Karpas-422 (cell line): ENCODE results near the gene NGEF. TPM values are rescaled to one million over a fixed set of nuclear protein-coding genes. Genes with fewer than 3 reads are reported as not detected.

Experiments
- DNase-seq: peaks from one replicate; pipeline ENCODE4 v3.0.0-alpha.2; 2015
- H2AFZ ChIP-seq: fragments of 200-600 bp; sonication (generic); 2 replicates; pipeline ENCODE4 v1.6.1; 2014; ENCODE audit warnings: antibody characterized with exemption, low read length, mixed read lengths
- H3K27ac ChIP-seq: fragments of 200-600 bp; sonication (generic); 2 replicates; pipeline ENCODE4 v1.5.1; 2014; ENCODE audit warnings: mild to moderate bottlenecking, low read length, moderate library complexity
- H3K27me3 ChIP-seq: fragments of 200-600 bp; sonication (generic); 2 replicates; pipeline ENCODE4 v1.6.1; 2014; ENCODE audit warnings: low read length, mixed read lengths
- H3K36me3 ChIP-seq: fragments of 200-600 bp; sonication (generic); 2 replicates; pipeline ENCODE4 v1.6.1; 2014; ENCODE audit warnings: low read length, mixed read lengths; ENCODE audit not compliant: insufficient read depth
- H3K4me1 ChIP-seq: fragments of 200-600 bp; sonication (generic); 2 replicates; pipeline ENCODE4 v1.6.1; 2014; ENCODE audit warnings: mild to moderate bottlenecking, low read length, mixed read lengths
- H3K4me2 ChIP-seq: fragments of 200-600 bp; sonication (generic); 2 replicates; pipeline ENCODE4 v1.6.1; 2014; ENCODE audit warnings: low read length, low read depth, mild to moderate bottlenecking; ENCODE audit not compliant: poor library complexity, severe bottlenecking
- H3K4me3 ChIP-seq: fragments of 200-600 bp; sonication (generic); 2 replicates; pipeline ENCODE4 v1.5.1; 2014; ENCODE audit warnings: mild to moderate bottlenecking, antibody characterized with exemption, low read length, mixed read lengths
- H3K79me2 ChIP-seq: fragments of 200-600 bp; sonication (generic); 2 replicates; pipeline ENCODE4 v1.6.1; 2014; ENCODE audit warnings: mild to moderate bottlenecking, low read length, mixed read lengths
- H3K9ac ChIP-seq: fragments of 200-600 bp; sonication (generic); 2 replicates; pipeline ENCODE4 v1.6.0; 2014; ENCODE audit warnings: low read length
- H3K9me2 ChIP-seq: fragments of 200-600 bp; sonication (generic), shearing (Covaris generic); replicated peaks from 2 replicates; pipeline ENCODE4 v1.6.0; 2014; ENCODE audit warnings: mild to moderate bottlenecking, low read length, moderate library complexity; ENCODE audit not compliant: insufficient read depth
- H3K9me3 ChIP-seq: fragments of 300-700, 200-600 bp; sonication (generic); 2 replicates; pipeline ENCODE4 v1.6.1; 2014; ENCODE audit warnings: low read length, mixed read lengths
- H4K20me1 ChIP-seq: fragments of 200-600 bp; sonication (generic); 2 replicates; pipeline ENCODE4 v1.6.1; 2014; ENCODE audit warnings: mild to moderate bottlenecking, antibody characterized with exemption, low read length, low read depth; ENCODE audit not compliant: insufficient read depth
- total RNA-seq: library from RNA; depleted of rRNA; stranded (reverse); fragments of >200 nt; shearing (Covaris generic); gene quantifications from 2 replicates; pipeline ENCODE4 v1.2.3, GENCODE V29; 2014; ENCODE audit warnings: low replicate concordance

NGEF gene
- total RNA-seq, 1 experiment from 2014 or later, result not detected

- H3K79me2 ChIP-seq, result no peaks in the 10 kb centered on the region
- no peaks in the 10 kb centered on the region for H3K27me3 ChIP-seq
- no peaks in the 10 kb centered on the region for H4K20me1 ChIP-seq
- no peaks in the 10 kb centered on the region for H3K36me3 ChIP-seq
- H3K9me3 ChIP-seq, result no peaks in the 10 kb centered on the region
- DNase-seq, result no peak
- no peak overlapping the region for H2AFZ ChIP-seq
- H3K4me1 ChIP-seq, result no peaks in the 10 kb centered on the region
- no peak overlapping the region for H3K27ac ChIP-seq
- no peak overlapping the region for H3K4me3 ChIP-seq
- H3K9me2 ChIP-seq, result no peaks in the 10 kb centered on the region
- no peak overlapping the region for H3K4me2 ChIP-seq
- no peak overlapping the region for H3K9ac ChIP-seq
Measured at GRCh38 chr2:232931636-232932035, 81.4 kb downstream of the NGEF start.

DNA sequence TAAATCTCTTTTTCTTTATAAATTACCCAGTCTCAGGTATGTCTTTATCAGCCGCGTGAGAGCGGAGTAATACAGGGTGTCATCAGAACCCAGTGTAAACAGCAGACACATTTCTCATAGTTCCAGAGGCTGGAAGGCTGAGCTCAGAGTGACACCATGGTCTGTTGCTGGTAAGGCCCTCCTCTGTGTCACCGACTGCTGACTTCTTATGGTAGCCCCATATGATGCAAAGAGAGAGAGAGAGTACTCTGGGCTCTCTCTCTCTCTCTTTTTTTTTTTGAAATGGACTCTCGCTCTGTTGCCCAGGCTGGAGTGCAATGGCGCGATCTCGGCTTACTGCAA is 83.0 kb downstream of the NGEF start:
- H3K4me1 ChIP-seq, result no peaks in the 10 kb centered on the region
- H3K9me2 ChIP-seq, result no peaks in the 10 kb centered on the region
- no peak overlapping the region for H3K4me3 ChIP-seq
- H3K79me2 ChIP-seq, result no peaks in the 10 kb centered on the region
- no peak overlapping the region for H2AFZ ChIP-seq
- no peaks in the 10 kb centered on the region for H3K9me3 ChIP-seq
- H3K27ac ChIP-seq, result no peak overlapping the region
- no peaks in the 10 kb centered on the region for H3K36me3 ChIP-seq
- H4K20me1 ChIP-seq, result no peaks in the 10 kb centered on the region
- H3K4me2 ChIP-seq, result no peak overlapping the region
- no peak for DNase-seq
- H3K9ac ChIP-seq, result no peak overlapping the region
- H3K27me3 ChIP-seq, result no peaks in the 10 kb centered on the region

GRCh38 chr2:232929303-232930058 is 83.6 kb downstream of the NGEF start:
- Histone ChIP-seq H3K27me3 (no peaks in the 10 kb centered on the region), H3K27ac (no peak overlapping the region), H3K4me3 (no peak overlapping the region), H4K20me1 (no peaks in the 10 kb centered on the region), H3K9me3 (no peaks in the 10 kb centered on the region), H3K36me3 (no peaks in the 10 kb centered on the region), H3K4me2 (no peak overlapping the region), H3K9ac (no peak overlapping the region), H3K9me2 (no peaks in the 10 kb centered on the region), H2AFZ (no peak overlapping the region), H3K4me1 (no peaks in the 10 kb centered on the region), H3K79me2 (no peaks in the 10 kb centered on the region)
- no peak for DNase-seq

GRCh38 chr2:232928551-232929302 is 84.3 kb downstream of the NGEF start:
- Histone ChIP-seq H3K79me2 (no peaks in the 10 kb centered on the region), H4K20me1 (no peaks in the 10 kb centered on the region), H3K4me1 (no peaks in the 10 kb centered on the region), H3K36me3 (no peaks in the 10 kb centered on the region), H3K4me2 (no peak overlapping the region), H2AFZ (no peak overlapping the region), H3K9ac (no peak overlapping the region), H3K9me2 (no peaks in the 10 kb centered on the region), H3K27me3 (no peaks in the 10 kb centered on the region), H3K27ac (no peak overlapping the region), H3K4me3 (no peak overlapping the region), H3K9me3 (no peaks in the 10 kb centered on the region)
- no peak for DNase-seq

DNA sequence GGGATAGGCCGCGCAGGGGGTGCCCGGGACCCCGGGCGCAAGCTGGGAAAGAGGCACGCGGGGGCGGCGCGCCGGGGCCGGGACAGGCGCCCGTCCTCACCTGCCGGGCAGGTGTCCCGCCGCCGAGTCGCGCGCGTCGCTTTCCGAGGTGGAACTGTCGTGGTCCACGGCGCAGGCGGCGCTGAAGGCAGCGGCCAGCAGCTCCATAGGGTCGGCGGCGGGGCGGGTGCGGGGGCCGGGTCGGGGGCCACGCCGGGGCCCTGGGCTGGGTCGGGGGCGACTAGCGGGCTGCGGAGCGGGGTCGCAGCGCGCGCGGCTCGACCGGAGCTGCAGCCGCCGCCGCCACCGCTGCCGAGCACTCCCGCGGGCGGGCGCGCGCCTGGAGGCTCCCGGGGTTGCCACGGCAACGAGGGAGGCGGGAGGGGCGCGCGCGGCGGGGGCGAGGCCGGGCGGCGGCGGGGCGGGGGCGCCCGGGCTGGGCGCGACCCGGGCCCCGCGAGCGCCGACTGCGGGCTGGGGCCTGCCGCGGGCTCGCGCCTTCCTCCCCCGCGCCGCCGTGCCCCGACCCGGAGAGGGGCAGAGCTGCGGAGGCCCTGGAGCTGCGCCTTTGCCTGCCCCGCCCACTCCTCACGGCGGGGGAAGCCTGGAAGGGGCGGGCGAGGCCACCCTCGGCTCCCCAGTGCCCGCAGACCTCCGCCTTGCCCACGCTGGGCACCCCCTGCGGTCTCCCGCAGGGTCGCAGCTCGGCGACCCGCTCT is 85.1 kb downstream of the NGEF start:
- Histone ChIP-seq H3K4me1 (no peaks in the 10 kb centered on the region), H3K4me3 (no peak overlapping the region), H3K9ac (no peak overlapping the region), H3K27ac (no peak overlapping the region), H4K20me1 (no peaks in the 10 kb centered on the region), H3K9me3 (no peaks in the 10 kb centered on the region), H2AFZ (no peak overlapping the region), H3K4me2 (no peak overlapping the region), H3K27me3 (no peaks in the 10 kb centered on the region), H3K36me3 (no peaks in the 10 kb centered on the region), H3K9me2 (no peaks in the 10 kb centered on the region), H3K79me2 (no peaks in the 10 kb centered on the region)
- no peak for DNase-seq

- Histone ChIP-seq H2AFZ (no peak overlapping the region), H3K79me2 (no peaks in the 10 kb centered on the region), H4K20me1 (no peaks in the 10 kb centered on the region), H3K9me3 (no peaks in the 10 kb centered on the region), H3K36me3 (no peaks in the 10 kb centered on the region), H3K4me3 (no peak overlapping the region), H3K9ac (no peak overlapping the region), H3K27ac (no peak overlapping the region), H3K9me2 (no peaks in the 10 kb centered on the region), H3K4me1 (no peaks in the 10 kb centered on the region), H3K27me3 (no peaks in the 10 kb centered on the region), H3K4me2 (no peak overlapping the region)
- DNase-seq, result no peak
Measured at GRCh38 chr2:232927032-232927792, 85.8 kb downstream of the NGEF start.

- H4K20me1 ChIP-seq, result no peaks in the 10 kb centered on the region
- H2AFZ ChIP-seq, result no peak overlapping the region
- no peaks in the 10 kb centered on the region for H3K9me2 ChIP-seq
- no peaks in the 10 kb centered on the region for H3K27me3 ChIP-seq
- H3K4me2 ChIP-seq, result no peak overlapping the region
- H3K79me2 ChIP-seq, result no peaks in the 10 kb centered on the region
- no peak overlapping the region for H3K4me3 ChIP-seq
- no peaks in the 10 kb centered on the region for H3K9me3 ChIP-seq
- H3K27ac ChIP-seq, result no peak overlapping the region
- H3K9ac ChIP-seq, result no peak overlapping the region
- DNase-seq, result no peak
- no peaks in the 10 kb centered on the region for H3K4me1 ChIP-seq
- no peaks in the 10 kb centered on the region for H3K36me3 ChIP-seq
Measured at GRCh38 chr2:232926431-232926939, 86.6 kb downstream of the NGEF start.
